ENCODE results near the gene ZNF33B. TPM values are rescaled to one million over a fixed set of nuclear protein-coding genes. Genes with fewer than 3 reads are reported as not detected.
A peak's percentile ranks its signal among the peaks of the same experiment; 100 is the strongest.

ZNF33B gene
- total RNA-seq, 1 experiment from 2014 or later = 22.7 TPM

GRCh38 chr10:42615419-42615818 lies 23.0 kb downstream of the ZNF33B start:
- Mint-ChIP-seq H3K9me3 (no peaks in the 10 kb centered on the region), H3K4me3 (no peak overlapping the region), H3K27me3 (ENCODE audit: low read depth) (no peaks in the 10 kb centered on the region), H3K4me1 (no peaks in the 10 kb centered on the region), H3K36me3 (peaks cover 45% of the 10 kb centered on the region), H3K27ac (no peak overlapping the region)
- TF ChIP-seq ATF3 (CRISPR knock-in tag; conservative IDR thresholded peaks at IDR 0.05) = no peak
- no peak for TF ChIP-seq CBFB (CRISPR knock-in tag; IDR thresholded peaks at IDR 0.05; ENCODE audit: low read depth)
- no peak for TF ChIP-seq ESRRA (CRISPR knock-in tag; IDR thresholded peaks at IDR 0.05; ENCODE audit: borderline replicate concordance)
- no peak for TF ChIP-seq GRHL2 (CRISPR knock-in tag; IDR thresholded peaks at IDR 0.05; ENCODE audit: insufficient replicate concordance, severe bottlenecking)
- no peak for TF ChIP-seq EMX1 (CRISPR knock-in tag; IDR thresholded peaks at IDR 0.05)
- no peak for TF ChIP-seq ATF2 (CRISPR knock-in tag; IDR thresholded peaks at IDR 0.05; ENCODE audit: borderline replicate concordance, low read depth)
- no peak for TF ChIP-seq ZNF423 (CRISPR knock-in tag; IDR thresholded peaks at IDR 0.05)
- POLR2A ChIA-PET = no interaction called here
- CTCF ChIA-PET = no interaction called here
- DNase-seq (ENCODE audit: low spot score) = no peak
- no peak for ATAC-seq

- no peaks in the 10 kb centered on the region for H3K4me1 Mint-ChIP-seq
- TF ChIP-seq NFYB (CRISPR knock-in tag; conservative IDR thresholded peaks at IDR 0.05; ENCODE audit: low read depth) = no peak
- no peak for TF ChIP-seq ZNF512 (CRISPR knock-in tag; IDR thresholded peaks at IDR 0.05; ENCODE audit: borderline replicate concordance)
- no peak for TF ChIP-seq SMAD3 (CRISPR knock-in tag; IDR thresholded peaks at IDR 0.05; ENCODE audit: borderline replicate concordance)
- no peak for TF ChIP-seq ZNF423 (CRISPR knock-in tag; IDR thresholded peaks at IDR 0.05)
- TF ChIP-seq ESRRA (CRISPR knock-in tag; IDR thresholded peaks at IDR 0.05; ENCODE audit: borderline replicate concordance) = no peak
- TF ChIP-seq E2F1 (CRISPR knock-in tag; IDR thresholded peaks at IDR 0.05) = no peak
- TF ChIP-seq SP1 (CRISPR knock-in tag; conservative IDR thresholded peaks at IDR 0.05) = no peak
- TF ChIP-seq IRF1 (CRISPR knock-in tag; IDR thresholded peaks at IDR 0.05) = no peak
- TF ChIP-seq ZNF138 (CRISPR knock-in tag; conservative IDR thresholded peaks at IDR 0.05) = no peak
- no peak for TF ChIP-seq CDX4 (CRISPR knock-in tag; IDR thresholded peaks at IDR 0.05; ENCODE audit: borderline replicate concordance)
- TF ChIP-seq RELA (CRISPR knock-in tag; IDR thresholded peaks at IDR 0.05; ENCODE audit: borderline replicate concordance) = no peak
- TF ChIP-seq GRHL2 (CRISPR knock-in tag; IDR thresholded peaks at IDR 0.05; ENCODE audit: insufficient replicate concordance, severe bottlenecking) = no peak
- TF ChIP-seq SMAD4 (CRISPR knock-in tag; IDR thresholded peaks at IDR 0.05) = no peak
- no peak for TF ChIP-seq NR1H2 (CRISPR knock-in tag; IDR thresholded peaks at IDR 0.05)
- TF ChIP-seq ZNF281 (CRISPR knock-in tag; IDR thresholded peaks at IDR 0.05) = no peak
- no peak for TF ChIP-seq USF1 (CRISPR knock-in tag; IDR thresholded peaks at IDR 0.05)
- no peak for TF ChIP-seq FOXP1 (CRISPR knock-in tag; IDR thresholded peaks at IDR 0.05; ENCODE audit: borderline replicate concordance)
- peaks cover 34% of the 10 kb centered on the region for H3K36me3 Mint-ChIP-seq
- ATAC-seq (no peak), DNase-seq (ENCODE audit: low spot score) (no peak)
- H3K27me3 Mint-ChIP-seq (ENCODE audit: low read depth) = no peaks in the 10 kb centered on the region
- POLR2A ChIA-PET = no interaction called here
- H3K4me3 Mint-ChIP-seq = no peak overlapping the region
- H3K27ac Mint-ChIP-seq = peak overlapping the region; percentile 39; the same call in 1 of the 2 replicates
- CTCF ChIA-PET = no interaction called here
- 0 out of 2 replicates have a peak, but pooled peaks cover 2% of the 10 kb centered on the region for H3K9me3 Mint-ChIP-seq
Observed at GRCh38 chr10:42609872-42610271, 28.5 kb downstream of the ZNF33B start.
